A549 (cell line): Measurements from ENCODE around the gene SEC11A. TPM values are rescaled to one million over a fixed set of nuclear protein-coding genes. Genes with fewer than 3 reads are reported as not detected.

Experiments
- ATAC-seq, 2 experiments: fragments of 200-7000 bp in 1 of 2; fragments of >200 bp in 1 of 2; cut with Nextera tagmentation in 1 of 2; cut with Tn5 transposase in 1 of 2; 3 replicates each; pipeline versions ENCODE4 v1.8.0 to v1.9.1; 2018 to 2020; ENCODE audit warnings: mild to moderate bottlenecking in 1 of 2, moderate library complexity in 1 of 2
- CTCF ChIA-PET: fragments of 300-600 bp; sonication (Branson Sonifier 250); formaldehyde crosslinking; extraction: SDS; loops from one replicate; lab custom pipeline; 2021; ENCODE audit warnings: antibody characterized with exemption, inconsistent platforms; lab: Yijun Ruan, JAX
- POLR2A ChIA-PET: fragments of 350-600 bp; formaldehyde crosslinking; extraction: SDS; loops from one replicate; lab custom pipeline; 2021; ENCODE audit warnings: antibody characterized with exemption, inconsistent platforms; lab: Yijun Ruan, JAX
- DNase-seq, 2 experiments: peaks; one replicate each; pipeline versions ENCODE4 v3.0.0 to v3.0.0-alpha.2; 2011 to 2016; ENCODE audit warnings: low read depth in 1 of 2, low spot score in 1 of 2
- FAIRE-seq: peaks from 2 replicates; lab custom pipeline; 2011; peaks lifted over from hg19 to GRCh38; lab: Jason Lieb, UNC
- H3K27ac ChIP-seq, 2 experiments: fragments of >200 bp; sonication (Bioruptor Twin); formaldehyde crosslinking; 3 replicates each; pipeline ENCODE4 v1.5.1; 2016 to 2017
- H3K4me1 ChIP-seq: fragments of >200 bp; sonication (Bioruptor Twin); formaldehyde crosslinking; 3 replicates; pipeline ENCODE4 v1.6.1; 2016
- H3K4me2 ChIP-seq: fragments of >200 bp; sonication (Bioruptor Twin); formaldehyde crosslinking; 3 replicates; pipeline ENCODE4 v1.6.1; 2016
- H3K4me3 ChIP-seq: fragments of >200 bp; sonication (Bioruptor Twin); formaldehyde crosslinking; 3 replicates; pipeline ENCODE4 v1.5.1; 2016
- H3K9me3 ChIP-seq: fragments of >200 bp; sonication (Bioruptor Twin); formaldehyde crosslinking; 3 replicates; pipeline ENCODE4 v1.6.1; 2016
- EHMT2 ChIP-seq: fragments of 200-600 bp; sonication (generic); IDR thresholded peaks from 2 replicates; pipeline ENCODE4 v1.6.1; 2016; ENCODE audit warnings: antibody characterized with exemption, low read depth, mild to moderate bottlenecking, moderate library complexity
- EP300 ChIP-seq, 2 experiments: fragments of >200 bp; sonication (Bioruptor Twin); formaldehyde crosslinking; IDR thresholded peaks; 2 replicates in 1 of 2; 3 replicates in 1 of 2; pipeline ENCODE4 v1.6.1; 2016 to 2017
- FOSB ChIP-seq: fragments of 250-450 bp; sonication (Bioruptor Pico); IDR thresholded peaks from 2 replicates; pipeline ENCODE4 v1.5.0; 2020; ENCODE audit warnings: mild to moderate bottlenecking, moderate library complexity
- FOSL2 ChIP-seq, 2 experiments: fragments of 450-650 bp in 1 of 2; fragments of >200 bp in 1 of 2; sonication (Bioruptor Twin) in 1 of 2; formaldehyde crosslinking; IDR thresholded peaks; 2 replicates each; pipeline versions ENCODE4 v1.5.0 to v1.6.1; 2016 to 2020; ENCODE audit warnings: mild to moderate bottlenecking in 1 of 2, moderate library complexity in 1 of 2
- GATA3 ChIP-seq: IDR thresholded peaks from 2 replicates; pipeline ENCODE4 v1.6.1; 2012; ENCODE audit warnings: borderline replicate concordance
- HOXB13 ChIP-seq: fragments of 250-450 bp; sonication (Bioruptor Pico); IDR thresholded peaks from 2 replicates; pipeline ENCODE4 v1.5.0; 2020; ENCODE audit warnings: low read depth, mild to moderate bottlenecking, moderate library complexity
- JUNB ChIP-seq: fragments of >200 bp; sonication (Bioruptor Twin); formaldehyde crosslinking; IDR thresholded peaks from 2 replicates; pipeline ENCODE4 v1.6.1; 2016
- MAFK ChIP-seq: fragments of 450-650 bp; IDR thresholded peaks from 2 replicates; pipeline ENCODE4 v1.6.1; 2014; ENCODE audit not compliant: partially characterized antibody
- MAZ ChIP-seq: fragments of 150-350 bp; IDR thresholded peaks from 2 replicates; pipeline ENCODE4 v1.6.1; 2014; ENCODE audit warnings: antibody characterized with exemption, low read depth, low read length, borderline replicate concordance
- MYC ChIP-seq: IDR thresholded peaks from 2 replicates; pipeline ENCODE4 v1.6.1; 2012; ENCODE audit warnings: mild to moderate bottlenecking, inconsistent platforms, low read length, improper control_type of control experiment, borderline replicate concordance
- NFE2L2 ChIP-seq: fragments of 150-350 bp; conservative IDR thresholded peaks from 2 replicates; pipeline ENCODE4 v1.6.1; 2014; ENCODE audit warnings: low read length
- POLR2AphosphoS2 ChIP-seq: conservative IDR thresholded peaks from 2 replicates; pipeline ENCODE4 v1.6.1; 2012; ENCODE audit warnings: low read length, improper control_type of control experiment, inconsistent platforms
- RNF2 ChIP-seq: fragments of 200-600 bp; sonication (generic); IDR thresholded peaks from 2 replicates; pipeline ENCODE4 v1.6.1; 2016; ENCODE audit warnings: low read depth, mild to moderate bottlenecking, antibody characterized with exemption, moderate library complexity, borderline replicate concordance
- TFCP2L1 ChIP-seq: fragments of 250-450 bp; sonication (Bioruptor Pico); IDR thresholded peaks from 2 replicates; pipeline ENCODE4 v1.5.0; 2021; ENCODE audit warnings: mild to moderate bottlenecking
- ZSCAN20 ChIP-seq: fragments of 250-450 bp; sonication (Bioruptor Pico); IDR thresholded peaks from 2 replicates; pipeline ENCODE4 v1.8.0; 2022; ENCODE audit warnings: mild to moderate bottlenecking, moderate library complexity
- WGBS: methylation state at CpG from one replicate; pipeline ENCODE4 v1.1.6; 2017; ENCODE audit errors: missing lambda C conversion rate; 5-methylcytosine and 5-hydroxymethylcytosine counted together
- polyA plus RNA-seq, 4 experiments: library from polyadenylated mRNA; depleted of rRNA in 3 of 4; stranded (reverse); fragments of >200 nt; fragmentation: RNase III in 1 of 4; extraction: RNeasy Plus Mini Kit Qiagen cat#74134 plus additional on column Dnase treatment in 1 of 4; gene quantifications; 2 replicates in 3 of 4; 3 replicates in 1 of 4; pipeline ENCODE4 v1.2.3, GENCODE V29; 2011 to 2017
- TF ChIP-seq, protein P1 (sequence below): IDR thresholded peaks from 2 replicates; pipeline ENCODE4 v1.6.1; 2012; ENCODE audit warnings: low read depth, borderline replicate concordance
- TF ChIP-seq, protein P2 (sequence below): fragments of 200-600 bp; sonication (generic); IDR thresholded peaks from 2 replicates; pipeline ENCODE4 v1.6.1; 2016; ENCODE audit warnings: antibody characterized with exemption, mild to moderate bottlenecking, moderate library complexity
- TF ChIP-seq, protein P3 (sequence below): fragments of 250-450 bp; sonication (Bioruptor Pico); IDR thresholded peaks from 2 replicates; pipeline ENCODE4 v1.5.0; 2021; ENCODE audit warnings: mild to moderate bottlenecking, moderate library complexity, borderline replicate concordance
- TF ChIP-seq, protein P4 (sequence below): fragments of 150-350 bp; IDR thresholded peaks from 2 replicates; pipeline ENCODE4 v1.6.1; 2014; ENCODE audit warnings: low read depth, mild to moderate bottlenecking, low read length
- TF ChIP-seq, protein P5 (sequence below): fragments of 450-650 bp; IDR thresholded peaks from 2 replicates; pipeline ENCODE4 v1.6.1; 2014; ENCODE audit warnings: antibody characterized with exemption
- TF ChIP-seq, protein P6 (sequence below): IDR thresholded peaks from 2 replicates; pipeline ENCODE4 v1.6.1; 2012
- TF ChIP-seq, protein P7 (sequence below): fragments of >200 bp; sonication (Bioruptor Twin); formaldehyde crosslinking; IDR thresholded peaks from 3 replicates; pipeline ENCODE4 v1.5.1; 2016

SEC11A gene
- polyA plus RNA-seq, 2 of the 4 experiments (the other 2 are of a cell fraction): 380 to 490 TPM

DNA sequence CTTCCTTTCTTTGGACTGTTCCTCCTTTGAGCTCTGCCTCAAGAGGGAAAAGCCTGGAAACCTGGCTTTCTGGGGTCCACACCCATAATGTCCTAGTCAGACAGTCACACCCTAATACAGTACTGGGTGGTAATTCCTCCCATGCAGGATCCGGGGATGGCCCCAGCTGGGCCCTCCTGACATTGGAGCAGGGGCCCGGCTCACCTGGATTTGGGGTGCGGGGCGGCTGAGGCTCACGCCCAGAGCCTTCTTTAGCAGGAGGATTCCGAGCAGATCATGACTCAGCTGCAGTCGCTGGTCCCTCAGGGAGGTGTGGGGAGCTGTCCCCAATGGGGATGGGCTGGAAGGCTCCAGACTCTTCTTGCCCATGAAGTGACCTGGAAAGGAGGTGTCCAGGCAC, 59.0 kb downstream of the SEC11A start:
- no peak for ATAC-seq
- Histone ChIP-seq H3K4me2 (peak overlapping the region; percentile 79; the same call in 2 of the 3 replicates), H3K27ac (peak overlapping the region in 1 of 2 experiments; percentile 88; a peak in 3 of 6 replicates), H3K4me3 (no peak overlapping the region), H3K9me3 (no peaks in the 10 kb centered on the region), H3K4me1 (peaks cover 42% of the 10 kb centered on the region)
- no peak for TF ChIP-seq RNF2
- TF ChIP-seq GATA3: no peak
- DNase-seq: no peak
- ChIA-PET POLR2A (interaction anchor here (0.6 to 1.5 kb wide), 2 partner anchors 52 to 271 kb away, joined by 3 read pairs; no protein-coding TSS in a partner anchor), CTCF (interaction anchor here (0.7 to 8.6 kb wide), 19 partner anchors 12 to 517 kb away, joined by 3 to 85 read pairs (median 4); no protein-coding TSS in a partner anchor)
- no peak for FAIRE-seq
- 87% methylated on average over 7 of the region's 7 CpGs for WGBS

DNA sequence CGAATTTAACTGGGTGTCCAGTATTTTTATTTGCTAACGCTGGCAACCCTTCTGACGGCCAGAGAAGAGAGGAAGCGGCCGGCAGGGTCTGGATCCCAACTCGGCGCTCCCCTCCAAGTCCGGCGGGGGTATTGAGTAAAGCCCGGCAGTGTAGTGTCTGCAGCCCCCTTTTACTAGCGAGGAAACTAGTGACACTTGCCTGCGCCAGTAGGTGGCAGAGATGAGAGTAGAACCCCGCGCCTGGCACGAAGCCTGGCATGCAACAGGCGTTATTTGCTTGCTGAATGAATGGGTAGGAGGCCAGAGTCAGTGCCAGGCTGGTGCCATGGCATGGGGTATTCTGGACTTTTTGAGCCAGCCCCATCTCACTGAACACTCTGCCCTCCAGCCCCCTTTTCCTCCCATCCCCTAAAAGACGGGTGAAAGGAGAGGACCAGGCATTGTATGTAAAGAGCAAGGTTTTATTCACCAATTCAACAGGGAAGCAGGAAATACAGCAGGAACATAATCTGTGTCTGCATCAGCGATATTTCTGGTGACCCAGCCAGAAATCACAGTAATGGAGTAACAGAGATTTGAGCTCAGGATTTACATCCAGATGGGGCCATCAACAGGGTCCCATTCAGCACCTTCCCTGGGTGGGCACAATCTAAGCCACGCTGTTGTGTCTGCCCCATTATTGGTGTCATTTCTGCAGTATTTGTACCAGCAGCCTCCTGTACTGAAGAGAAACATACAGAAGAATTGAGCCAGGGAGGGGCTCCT, 61.1 kb downstream of the SEC11A start:
- Histone ChIP-seq H3K27ac (peak overlapping the region; percentile 90 to 95), H3K4me3 (peak overlapping the region; percentile 73), H3K4me2 (peak overlapping the region; percentile 86), H3K9me3 (no peaks in the 10 kb centered on the region), H3K4me1 (peaks cover 52% of the 10 kb centered on the region)
- ChIA-PET POLR2A (interaction anchor here (0.6 to 2.1 kb wide), 14 partner anchors 10 to 273 kb away, joined by 3 to 15 read pairs (median 6); partner anchors contain the start of genes SEC11A and ZSCAN2), CTCF (interaction anchor here (0.6 to 8.6 kb wide), 39 partner anchors 9 to 514 kb away, joined by 3 to 85 read pairs (median 4); partner anchors contain the start of gene SEC11A)
- FAIRE-seq: peak; percentile 36
- peak; percentile 73 to 88 for DNase-seq
- WGBS: 8% methylated on average over 19 of the region's 19 CpGs
- peak; percentile 44 to 65 for ATAC-seq
- TF ChIP-seq TFCP2L1 (CRISPR knock-in tag) (no peak), POLR2AphosphoS2 (no peak), EP300 (IDR thresholded peaks at IDR 0.05) (no peak), JUNB (no peak), GATA3 (peak; percentile 15; the same call in 1 of the 2 replicates), MAZ (no peak), MYC (no peak), EHMT2 (no peak), MAFK (peak; percentile 12), FOSL2 (IDR thresholded peaks at IDR 0.05) (no peak), FOSL2 (CRISPR knock-in tag; IDR thresholded peaks at IDR 0.05) (no peak), ZSCAN20 (CRISPR knock-in tag) (no peak), NFE2L2 (no peak), FOSB (CRISPR knock-in tag) (no peak), HOXB13 (no peak)
- TF ChIP-seq, protein P1, sequence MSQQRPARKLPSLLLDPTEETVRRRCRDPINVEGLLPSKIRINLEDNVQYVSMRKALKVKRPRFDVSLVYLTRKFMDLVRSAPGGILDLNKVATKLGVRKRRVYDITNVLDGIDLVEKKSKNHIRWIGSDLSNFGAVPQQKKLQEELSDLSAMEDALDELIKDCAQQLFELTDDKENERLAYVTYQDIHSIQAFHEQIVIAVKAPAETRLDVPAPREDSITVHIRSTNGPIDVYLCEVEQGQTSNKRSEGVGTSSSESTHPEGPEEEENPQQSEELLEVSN: no peak
- TF ChIP-seq, protein P2, sequence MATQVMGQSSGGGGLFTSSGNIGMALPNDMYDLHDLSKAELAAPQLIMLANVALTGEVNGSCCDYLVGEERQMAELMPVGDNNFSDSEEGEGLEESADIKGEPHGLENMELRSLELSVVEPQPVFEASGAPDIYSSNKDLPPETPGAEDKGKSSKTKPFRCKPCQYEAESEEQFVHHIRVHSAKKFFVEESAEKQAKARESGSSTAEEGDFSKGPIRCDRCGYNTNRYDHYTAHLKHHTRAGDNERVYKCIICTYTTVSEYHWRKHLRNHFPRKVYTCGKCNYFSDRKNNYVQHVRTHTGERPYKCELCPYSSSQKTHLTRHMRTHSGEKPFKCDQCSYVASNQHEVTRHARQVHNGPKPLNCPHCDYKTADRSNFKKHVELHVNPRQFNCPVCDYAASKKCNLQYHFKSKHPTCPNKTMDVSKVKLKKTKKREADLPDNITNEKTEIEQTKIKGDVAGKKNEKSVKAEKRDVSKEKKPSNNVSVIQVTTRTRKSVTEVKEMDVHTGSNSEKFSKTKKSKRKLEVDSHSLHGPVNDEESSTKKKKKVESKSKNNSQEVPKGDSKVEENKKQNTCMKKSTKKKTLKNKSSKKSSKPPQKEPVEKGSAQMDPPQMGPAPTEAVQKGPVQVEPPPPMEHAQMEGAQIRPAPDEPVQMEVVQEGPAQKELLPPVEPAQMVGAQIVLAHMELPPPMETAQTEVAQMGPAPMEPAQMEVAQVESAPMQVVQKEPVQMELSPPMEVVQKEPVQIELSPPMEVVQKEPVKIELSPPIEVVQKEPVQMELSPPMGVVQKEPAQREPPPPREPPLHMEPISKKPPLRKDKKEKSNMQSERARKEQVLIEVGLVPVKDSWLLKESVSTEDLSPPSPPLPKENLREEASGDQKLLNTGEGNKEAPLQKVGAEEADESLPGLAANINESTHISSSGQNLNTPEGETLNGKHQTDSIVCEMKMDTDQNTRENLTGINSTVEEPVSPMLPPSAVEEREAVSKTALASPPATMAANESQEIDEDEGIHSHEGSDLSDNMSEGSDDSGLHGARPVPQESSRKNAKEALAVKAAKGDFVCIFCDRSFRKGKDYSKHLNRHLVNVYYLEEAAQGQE: no peak
- TF ChIP-seq, protein P3, sequence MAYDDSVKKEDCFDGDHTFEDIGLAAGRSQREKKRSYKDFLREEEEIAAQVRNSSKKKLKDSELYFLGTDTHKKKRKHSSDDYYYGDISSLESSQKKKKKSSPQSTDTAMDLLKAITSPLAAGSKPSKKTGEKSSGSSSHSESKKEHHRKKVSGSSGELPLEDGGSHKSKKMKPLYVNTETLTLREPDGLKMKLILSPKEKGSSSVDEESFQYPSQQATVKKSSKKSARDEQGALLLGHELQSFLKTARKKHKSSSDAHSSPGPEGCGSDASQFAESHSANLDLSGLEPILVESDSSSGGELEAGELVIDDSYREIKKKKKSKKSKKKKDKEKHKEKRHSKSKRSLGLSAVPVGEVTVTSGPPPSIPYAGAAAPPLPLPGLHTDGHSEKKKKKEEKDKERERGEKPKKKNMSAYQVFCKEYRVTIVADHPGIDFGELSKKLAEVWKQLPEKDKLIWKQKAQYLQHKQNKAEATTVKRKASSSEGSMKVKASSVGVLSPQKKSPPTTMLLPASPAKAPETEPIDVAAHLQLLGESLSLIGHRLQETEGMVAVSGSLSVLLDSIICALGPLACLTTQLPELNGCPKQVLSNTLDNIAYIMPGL (CRISPR knock-in tag): peak; percentile 39; the same call in 1 of the 2 replicates
- TF ChIP-seq, protein P4, sequence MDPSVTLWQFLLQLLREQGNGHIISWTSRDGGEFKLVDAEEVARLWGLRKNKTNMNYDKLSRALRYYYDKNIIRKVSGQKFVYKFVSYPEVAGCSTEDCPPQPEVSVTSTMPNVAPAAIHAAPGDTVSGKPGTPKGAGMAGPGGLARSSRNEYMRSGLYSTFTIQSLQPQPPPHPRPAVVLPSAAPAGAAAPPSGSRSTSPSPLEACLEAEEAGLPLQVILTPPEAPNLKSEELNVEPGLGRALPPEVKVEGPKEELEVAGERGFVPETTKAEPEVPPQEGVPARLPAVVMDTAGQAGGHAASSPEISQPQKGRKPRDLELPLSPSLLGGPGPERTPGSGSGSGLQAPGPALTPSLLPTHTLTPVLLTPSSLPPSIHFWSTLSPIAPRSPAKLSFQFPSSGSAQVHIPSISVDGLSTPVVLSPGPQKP: no peak
- TF ChIP-seq, protein P5, sequence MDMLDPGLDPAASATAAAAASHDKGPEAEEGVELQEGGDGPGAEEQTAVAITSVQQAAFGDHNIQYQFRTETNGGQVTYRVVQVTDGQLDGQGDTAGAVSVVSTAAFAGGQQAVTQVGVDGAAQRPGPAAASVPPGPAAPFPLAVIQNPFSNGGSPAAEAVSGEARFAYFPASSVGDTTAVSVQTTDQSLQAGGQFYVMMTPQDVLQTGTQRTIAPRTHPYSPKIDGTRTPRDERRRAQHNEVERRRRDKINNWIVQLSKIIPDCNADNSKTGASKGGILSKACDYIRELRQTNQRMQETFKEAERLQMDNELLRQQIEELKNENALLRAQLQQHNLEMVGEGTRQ: no peak
- TF ChIP-seq, protein P6, sequence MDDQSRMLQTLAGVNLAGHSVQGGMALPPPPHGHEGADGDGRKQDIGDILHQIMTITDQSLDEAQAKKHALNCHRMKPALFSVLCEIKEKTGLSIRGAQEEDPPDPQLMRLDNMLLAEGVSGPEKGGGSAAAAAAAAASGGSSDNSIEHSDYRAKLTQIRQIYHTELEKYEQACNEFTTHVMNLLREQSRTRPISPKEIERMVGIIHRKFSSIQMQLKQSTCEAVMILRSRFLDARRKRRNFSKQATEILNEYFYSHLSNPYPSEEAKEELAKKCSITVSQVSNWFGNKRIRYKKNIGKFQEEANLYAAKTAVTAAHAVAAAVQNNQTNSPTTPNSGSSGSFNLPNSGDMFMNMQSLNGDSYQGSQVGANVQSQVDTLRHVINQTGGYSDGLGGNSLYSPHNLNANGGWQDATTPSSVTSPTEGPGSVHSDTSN: no peak
- TF ChIP-seq, protein P7, sequence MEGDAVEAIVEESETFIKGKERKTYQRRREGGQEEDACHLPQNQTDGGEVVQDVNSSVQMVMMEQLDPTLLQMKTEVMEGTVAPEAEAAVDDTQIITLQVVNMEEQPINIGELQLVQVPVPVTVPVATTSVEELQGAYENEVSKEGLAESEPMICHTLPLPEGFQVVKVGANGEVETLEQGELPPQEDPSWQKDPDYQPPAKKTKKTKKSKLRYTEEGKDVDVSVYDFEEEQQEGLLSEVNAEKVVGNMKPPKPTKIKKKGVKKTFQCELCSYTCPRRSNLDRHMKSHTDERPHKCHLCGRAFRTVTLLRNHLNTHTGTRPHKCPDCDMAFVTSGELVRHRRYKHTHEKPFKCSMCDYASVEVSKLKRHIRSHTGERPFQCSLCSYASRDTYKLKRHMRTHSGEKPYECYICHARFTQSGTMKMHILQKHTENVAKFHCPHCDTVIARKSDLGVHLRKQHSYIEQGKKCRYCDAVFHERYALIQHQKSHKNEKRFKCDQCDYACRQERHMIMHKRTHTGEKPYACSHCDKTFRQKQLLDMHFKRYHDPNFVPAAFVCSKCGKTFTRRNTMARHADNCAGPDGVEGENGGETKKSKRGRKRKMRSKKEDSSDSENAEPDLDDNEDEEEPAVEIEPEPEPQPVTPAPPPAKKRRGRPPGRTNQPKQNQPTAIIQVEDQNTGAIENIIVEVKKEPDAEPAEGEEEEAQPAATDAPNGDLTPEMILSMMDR: peak; percentile 84
